CD4-positive, alpha-beta T cell (primary cell): ENCODE measurements around the gene FSTL3. TPM values are rescaled to one million over a fixed set of nuclear protein-coding genes. Genes with fewer than 3 reads are reported as not detected.

ENCODE experiments used
- ATAC-seq: fragments of 200-7000 bp; cut with Tn5 transposase; one replicate; pipeline ENCODE4 v1.10.0; 2022; ENCODE audit warnings: mild to moderate bottlenecking; ENCODE audit not compliant: poor library complexity
- CTCF ChIA-PET: fragments of 350-600 bp; sonication (Branson Sonifier 250); formaldehyde crosslinking; loops from one replicate; lab custom pipeline; 2021; ENCODE audit warnings: antibody characterized with exemption, inconsistent platforms; lab: Charles Lee
- POLR2A ChIA-PET: fragments of 350-600 bp; sonication (Branson Sonifier 250); formaldehyde crosslinking; loops from one replicate; lab custom pipeline; 2021; ENCODE audit warnings: antibody characterized with exemption, inconsistent platforms; lab: Charles Lee
- DNase-seq, 14 experiments: peaks; one replicate each; pipeline ENCODE4 v3.0.0-alpha.2; 2013 to 2020; ENCODE audit warnings: mixed read lengths in 2 of 14
- H3K27ac ChIP-seq, 2 donors: one replicate each; pipeline versions ENCODE4 v1.5.1 to v1.7.0; 2013; ENCODE audit warnings: low read length in 2 of 2, low read depth in 1 of 2, mild to moderate bottlenecking in 1 of 2
- H3K27me3 ChIP-seq, 2 experiments: 1 replicate in 1 of 2; 2 replicates in 1 of 2; pipeline versions ENCODE4 v1.6.1 to v1.7.0; 2013; ENCODE audit warnings: low read length in 2 of 2, control low read depth in 1 of 2, mild to moderate bottlenecking in 1 of 2, moderate library complexity in 1 of 2; ENCODE audit not compliant: insufficient read depth in 2 of 2, control insufficient read depth in 1 of 2
- H3K36me3 ChIP-seq: one replicate; pipeline ENCODE4 v1.6.1; 2013; ENCODE audit warnings: low read length, control low read depth; ENCODE audit not compliant: insufficient read depth
- H3K4me1 ChIP-seq: one replicate; pipeline ENCODE4 v1.6.1; 2013; ENCODE audit warnings: low read length, control low read depth; ENCODE audit not compliant: insufficient read depth
- H3K4me3 ChIP-seq: one replicate; pipeline ENCODE4 v1.5.1; 2013; ENCODE audit warnings: mild to moderate bottlenecking, low read length, moderate library complexity
- H3K9me3 ChIP-seq, 2 experiments: 1 replicate in 1 of 2; 2 replicates in 1 of 2; pipeline versions ENCODE4 v1.6.1 to v1.7.0; 2013; ENCODE audit warnings: low read length in 2 of 2, mild to moderate bottlenecking in 2 of 2, control low read depth in 1 of 2, moderate library complexity in 1 of 2; ENCODE audit not compliant: control insufficient read depth in 1 of 2, insufficient read depth in 1 of 2
- H3K27ac Mint-ChIP-seq: one replicate; pipeline ENCODE4 v1.8.0; 2020; ENCODE audit warnings: mixed read lengths
- H3K27me3 Mint-ChIP-seq: one replicate; pipeline ENCODE4 v1.8.0; 2021; ENCODE audit warnings: mixed read lengths
- H3K36me3 Mint-ChIP-seq: one replicate; pipeline ENCODE4 v1.8.0; 2021; ENCODE audit warnings: low read depth, mixed read lengths
- H3K4me1 Mint-ChIP-seq: one replicate; pipeline ENCODE4 v1.8.0; 2021; ENCODE audit warnings: low read depth, mixed read lengths
- H3K4me3 Mint-ChIP-seq: one replicate; pipeline ENCODE4 v1.8.0; 2020; ENCODE audit warnings: mild to moderate bottlenecking, mixed read lengths
- H3K9me3 Mint-ChIP-seq: one replicate; pipeline ENCODE4 v1.8.0; 2020; ENCODE audit warnings: mixed read lengths
- CTCF ChIP-seq: fragments of 200-600 bp; IDR thresholded peaks from one replicate; pipeline ENCODE4 v1.8.0; 2022; ENCODE audit warnings: antibody characterized with exemption, mild to moderate bottlenecking
- intact Hi-C, 2 experiments: fragments of 100-400 bp; cut with DNase I in 1 of 2; cut with micrococcal nuclease in 1 of 2; formaldehyde crosslinking; loops; one replicate each; pipeline versions ENCODE4 v1.15.1 to v1.9.0; 2023 to 2025; cut with DNase I, micrococcal nuclease
- total RNA-seq, 174 experiments: library from RNA in 2 of 174; stranded (reverse) in 2 of 174; gene quantifications; one replicate each; pipeline ENCODE4 v1.2.3 and lab custom pipeline; 2021 to 2026

Gene FSTL3
- total RNA-seq, 2 experiments from 2014 or later = 2.2 to 3.4 TPM

- Mint-ChIP-seq H3K4me3 (no peak overlapping the region), H3K27me3 (peaks cover 32% of the 10 kb centered on the region), H3K27ac (no peak overlapping the region), H3K36me3 (no peaks in the 10 kb centered on the region), H3K4me1 (no peaks in the 10 kb centered on the region), H3K9me3 (no peaks in the 10 kb centered on the region)
- ChIA-PET CTCF (interaction anchor here (0.5 kb wide), 1 partner anchor 68 kb away, joined by 4 read pairs; no protein-coding TSS in a partner anchor), POLR2A (no interaction called here)
- H3K27ac ChIP-seq = no peak overlapping the region
- DNase-seq (no peak), ATAC-seq (no peak)
- intact Hi-C loops = no loop called here
- peaks cover 0 to 43% of the 10 kb centered on the region in 2 experiments for H3K9me3 ChIP-seq
- no peaks in the 10 kb centered on the region for H3K36me3 ChIP-seq
- no peak overlapping the region for H3K4me3 ChIP-seq
- peaks cover 19 to 20% of the 10 kb centered on the region in 2 experiments for H3K27me3 ChIP-seq
- peaks cover 3% of the 10 kb centered on the region for H3K4me1 ChIP-seq
- TF ChIP-seq CTCF = no peak
Observed at GRCh38 chr19:718251-718951, 42.2 kb downstream of the FSTL3 start.

GRCh38 chr19:718991-719512, 42.9 kb downstream of the FSTL3 start:
- Histone ChIP-seq H3K4me3 (no peak overlapping the region), H3K27ac (no peak overlapping the region), H3K36me3 (no peaks in the 10 kb centered on the region), H3K27me3 (peaks cover 19 to 20% of the 10 kb centered on the region in 2 experiments), H3K4me1 (peaks cover 3% of the 10 kb centered on the region), H3K9me3 (peaks cover 0 to 43% of the 10 kb centered on the region in 2 experiments)
- ChIA-PET CTCF (interaction anchor here (0.5 kb wide), 1 partner anchor 69 kb away, joined by 4 read pairs; no protein-coding TSS in a partner anchor), POLR2A (no interaction called here)
- no peaks in the 10 kb centered on the region for H3K36me3 Mint-ChIP-seq
- H3K4me1 Mint-ChIP-seq = no peaks in the 10 kb centered on the region
- TF ChIP-seq CTCF = no peak
- H3K27ac Mint-ChIP-seq = no peak overlapping the region
- no peak for DNase-seq
- ATAC-seq = no peak
- H3K4me3 Mint-ChIP-seq = no peak overlapping the region
- H3K9me3 Mint-ChIP-seq = no peaks in the 10 kb centered on the region
- intact Hi-C loops = no loop called here
- peaks cover 39% of the 10 kb centered on the region for H3K27me3 Mint-ChIP-seq

DNA sequence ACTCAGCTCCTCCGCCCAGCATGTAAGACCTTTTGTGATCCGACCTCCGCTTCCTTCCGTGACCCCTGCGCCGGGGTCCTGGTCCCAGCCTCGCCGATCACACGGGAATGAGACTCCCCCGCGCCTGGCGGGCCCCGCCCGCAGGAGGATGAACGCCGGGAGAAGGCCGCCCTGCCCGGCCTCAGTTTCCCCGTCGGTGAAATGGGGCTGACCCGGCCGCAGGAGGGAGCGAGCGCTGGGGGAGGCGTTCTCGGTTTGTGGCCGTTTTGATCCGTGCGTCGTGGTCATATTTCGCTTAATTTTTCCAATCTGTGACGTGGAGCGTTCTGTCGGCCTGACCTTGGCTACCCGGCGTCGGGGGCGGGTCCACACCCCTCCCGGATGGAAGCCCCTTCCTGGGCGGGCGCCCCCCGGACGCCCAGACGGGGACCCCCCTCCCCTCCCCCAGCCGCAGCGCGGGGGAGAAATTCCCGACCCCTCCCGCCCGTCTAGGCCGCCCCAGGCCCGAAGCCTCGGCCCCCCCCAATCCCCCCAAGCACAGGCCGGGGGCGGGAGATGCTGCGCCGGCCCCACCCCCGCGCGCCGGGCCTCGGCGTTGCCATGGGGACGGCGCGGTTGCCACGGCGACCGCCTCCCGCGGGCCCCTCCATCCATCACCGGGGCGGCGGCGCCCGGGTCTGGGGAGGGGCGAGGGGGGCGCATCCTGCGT, 43.6 kb downstream of the FSTL3 start:
- no peak for TF ChIP-seq CTCF
- ChIA-PET POLR2A (no interaction called here), CTCF (no interaction called here)
- H3K4me3 Mint-ChIP-seq = no peak overlapping the region
- intact Hi-C loops = no loop called here
- ATAC-seq (no peak), DNase-seq (no peak)
- H3K27ac ChIP-seq = no peak overlapping the region
- H3K27ac Mint-ChIP-seq = no peak overlapping the region
- peaks cover 39% of the 10 kb centered on the region for H3K27me3 Mint-ChIP-seq
- no peak overlapping the region for H3K4me3 ChIP-seq
- no peaks in the 10 kb centered on the region for H3K9me3 Mint-ChIP-seq
- no peaks in the 10 kb centered on the region for H3K36me3 ChIP-seq
- peaks cover 19 to 20% of the 10 kb centered on the region in 2 experiments for H3K27me3 ChIP-seq
- H3K36me3 Mint-ChIP-seq = no peaks in the 10 kb centered on the region
- H3K4me1 Mint-ChIP-seq = no peaks in the 10 kb centered on the region
- H3K9me3 ChIP-seq = peaks cover 0 to 43% of the 10 kb centered on the region in 2 experiments
- H3K4me1 ChIP-seq = peaks cover 3% of the 10 kb centered on the region
